ENCODE results near the gene EIF2S1.
"Not testable (repeated sequence)": the region's sequence is repeated elsewhere in the genome, so short reads cannot be mapped to it uniquely, and the experiment has no call there.

Gene EIF2S1

DNA sequence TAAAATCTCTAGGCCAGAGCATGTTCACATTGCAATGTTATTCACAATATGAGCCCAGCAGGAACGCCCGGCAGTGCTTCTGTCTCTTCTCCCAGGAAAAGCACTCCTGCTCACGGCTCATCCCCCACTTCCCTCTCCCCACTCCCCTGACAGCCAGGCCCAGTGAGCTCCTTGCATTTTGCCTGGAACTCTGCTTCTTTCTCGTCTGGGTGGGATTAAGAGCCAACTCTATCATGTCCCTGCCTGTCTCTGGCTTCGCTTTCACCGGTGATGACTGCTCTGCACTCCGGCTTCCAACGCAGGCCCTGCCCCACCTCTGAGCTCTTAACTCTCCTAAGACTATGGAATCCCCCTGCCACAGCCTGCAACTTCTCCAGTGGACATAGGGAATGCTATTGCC is 49.3 kb downstream of the EIF2S1 start:
- Histone ChIP-seq H3K9me3 (ENCODE audit: control insufficient read depth in 1 of 2, low read length in 2 of 2) (no peaks in the 10 kb centered on the region), H3K36me3 (ENCODE audit: control insufficient read depth in 1 of 2, insufficient read depth in 2 of 2, low read length in 2 of 2) (no peaks in the 10 kb centered on the region), H3K4me3 (ENCODE audit: low read depth in 1 of 2, low read length in 2 of 2) (peak overlapping the region in 1 of 2 donors; percentile 31), H3K27ac (ENCODE audit: low read depth, low read length) (no peak overlapping the region), H3K4me1 (ENCODE audit: control insufficient read depth in 1 of 2, insufficient read depth in 2 of 2, low read length in 2 of 2) (peaks cover 6 to 21% of the 10 kb centered on the region in 2 donors), H3K27me3 (ENCODE audit: control insufficient read depth in 1 of 2, insufficient read depth in 2 of 2, low read length in 2 of 2) (peaks cover 0 to 4% of the 10 kb centered on the region in 2 donors), H3K9ac (ENCODE audit: low read depth in 1 of 2, low read length in 2 of 2) (peak overlapping the region; percentile 8 to 18)

DNA sequence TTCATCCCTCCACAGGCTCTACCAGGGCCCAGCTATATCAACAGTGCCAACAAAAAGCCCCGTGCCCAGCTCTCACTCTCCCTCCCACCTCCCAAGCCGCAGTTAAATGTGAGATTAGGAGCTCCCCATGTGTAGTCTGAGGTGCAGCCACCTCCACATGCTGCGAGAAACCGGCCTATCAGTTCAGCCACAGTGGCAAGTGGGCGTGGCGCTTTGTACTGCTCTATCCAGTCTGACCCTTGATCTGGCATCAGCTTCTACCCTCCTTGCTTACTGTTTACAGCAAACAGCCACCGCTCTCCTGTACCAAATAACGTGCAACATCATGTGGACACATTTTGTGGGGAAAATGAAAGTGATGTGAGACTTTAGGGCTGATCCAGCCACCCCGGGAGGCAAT is 50.2 kb downstream of the EIF2S1 start:
- H3K9ac ChIP-seq (ENCODE audit: low read depth in 1 of 2, low read length in 2 of 2): peak overlapping the region; percentile 30 to 80
- H3K4me1 ChIP-seq (ENCODE audit: control insufficient read depth in 1 of 2, insufficient read depth in 2 of 2, low read length in 2 of 2): peaks cover 6 to 21% of the 10 kb centered on the region in 2 donors
- H3K36me3 ChIP-seq (ENCODE audit: control insufficient read depth in 1 of 2, insufficient read depth in 2 of 2, low read length in 2 of 2): no peaks in the 10 kb centered on the region
- no peaks in the 10 kb centered on the region for H3K9me3 ChIP-seq (ENCODE audit: control insufficient read depth in 1 of 2, low read length in 2 of 2)
- peak overlapping the region; percentile 58 for H3K27ac ChIP-seq (ENCODE audit: low read depth, low read length)
- peak overlapping the region; percentile 31 to 82 for H3K4me3 ChIP-seq (ENCODE audit: low read depth in 1 of 2, low read length in 2 of 2)
- H3K27me3 ChIP-seq (ENCODE audit: control insufficient read depth in 1 of 2, insufficient read depth in 2 of 2, low read length in 2 of 2): peaks cover 0 to 4% of the 10 kb centered on the region in 2 donors

DNA sequence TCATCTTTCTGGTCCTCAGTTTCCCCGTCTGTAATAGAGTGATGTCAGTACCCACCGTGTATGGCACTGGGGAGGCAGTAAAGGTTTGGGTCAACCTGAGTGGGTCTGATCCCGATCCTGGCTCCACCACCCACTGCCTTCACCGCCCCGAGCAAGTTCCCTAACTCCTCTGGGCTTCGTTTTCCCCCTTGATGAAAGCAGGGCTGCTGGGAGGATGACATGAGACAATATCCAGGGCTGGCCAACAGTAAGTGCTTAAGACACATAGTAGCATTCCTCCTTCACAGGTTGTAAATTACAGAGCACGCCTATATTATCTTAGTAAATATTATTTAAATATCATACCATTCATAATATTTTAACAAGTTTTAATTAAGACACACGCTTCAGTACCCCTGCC is 51.2 kb downstream of the EIF2S1 start:
- Histone ChIP-seq H3K27ac (ENCODE audit: low read depth, low read length) (no peak overlapping the region), H3K9me3 (ENCODE audit: control insufficient read depth in 1 of 2, low read length in 2 of 2) (no peaks in the 10 kb centered on the region), H3K36me3 (ENCODE audit: control insufficient read depth in 1 of 2, insufficient read depth in 2 of 2, low read length in 2 of 2) (no peaks in the 10 kb centered on the region), H3K4me1 (ENCODE audit: control insufficient read depth in 1 of 2, insufficient read depth in 2 of 2, low read length in 2 of 2) (peaks cover 6 to 21% of the 10 kb centered on the region in 2 donors), H3K27me3 (ENCODE audit: control insufficient read depth in 1 of 2, insufficient read depth in 2 of 2, low read length in 2 of 2) (peaks cover 0 to 4% of the 10 kb centered on the region in 2 donors), H3K9ac (ENCODE audit: low read depth in 1 of 2, low read length in 2 of 2) (peak overlapping the region; percentile 80), H3K4me3 (ENCODE audit: low read depth in 1 of 2, low read length in 2 of 2) (peak overlapping the region; percentile 67 to 82)

DNA sequence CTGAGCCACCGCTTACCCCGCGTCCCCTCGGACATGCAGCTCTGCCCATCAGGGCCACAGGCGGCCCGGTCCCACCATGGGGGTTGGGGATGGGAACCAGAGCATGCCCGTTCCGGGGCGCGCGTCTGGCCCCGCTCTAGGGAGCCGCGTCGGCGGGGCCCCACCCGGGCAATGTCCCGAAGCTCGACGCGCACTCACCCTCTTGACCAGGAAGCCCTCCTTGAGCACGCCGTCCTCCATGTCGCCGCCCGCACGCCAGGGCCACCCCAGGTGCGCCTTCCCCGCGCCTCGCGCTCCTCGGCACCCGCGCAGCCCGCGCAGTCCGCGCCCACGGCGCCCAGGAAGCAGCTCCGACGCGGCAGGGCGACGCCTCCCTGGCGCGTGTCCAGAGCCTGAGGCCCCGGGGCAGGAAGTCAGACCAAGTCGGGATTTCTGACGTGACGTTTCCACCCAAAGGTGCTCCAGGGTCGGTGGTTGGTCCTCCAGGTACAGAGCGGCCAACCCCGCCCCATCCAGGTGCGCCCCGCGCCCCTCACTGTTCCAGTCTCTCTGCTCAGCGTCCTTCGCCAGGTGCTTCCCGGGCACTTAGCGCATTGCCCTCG is 51.8 kb downstream of the EIF2S1 start, which contains the start of gene PLEK2:
Gene PLEK2 (minus strand): TSS at position 346 of the 602 bp plus-strand sequence. CDS start 106 bp downstream, at position 240.
- no peaks in the 10 kb centered on the region for H3K9me3 ChIP-seq (ENCODE audit: control insufficient read depth in 1 of 2, low read length in 2 of 2)
- H3K4me3 ChIP-seq (ENCODE audit: low read depth in 1 of 2, low read length in 2 of 2): peak within 1 kb of the TSS; percentile 67 to 82
- H3K27me3 ChIP-seq (ENCODE audit: control insufficient read depth in 1 of 2, insufficient read depth in 2 of 2, low read length in 2 of 2): peaks cover 0 to 4% of the 10 kb centered on the region in 2 donors
- H3K27ac ChIP-seq (ENCODE audit: low read depth, low read length): peak within 1 kb of the TSS; percentile 79
- peaks cover 6 to 21% of the 10 kb centered on the region in 2 donors for H3K4me1 ChIP-seq (ENCODE audit: control insufficient read depth in 1 of 2, insufficient read depth in 2 of 2, low read length in 2 of 2)
- H3K36me3 ChIP-seq (ENCODE audit: control insufficient read depth in 1 of 2, insufficient read depth in 2 of 2, low read length in 2 of 2): no peaks in the 10 kb centered on the region
- peak within 1 kb of the TSS; percentile 80 for H3K9ac ChIP-seq (ENCODE audit: low read depth in 1 of 2, low read length in 2 of 2)

DNA sequence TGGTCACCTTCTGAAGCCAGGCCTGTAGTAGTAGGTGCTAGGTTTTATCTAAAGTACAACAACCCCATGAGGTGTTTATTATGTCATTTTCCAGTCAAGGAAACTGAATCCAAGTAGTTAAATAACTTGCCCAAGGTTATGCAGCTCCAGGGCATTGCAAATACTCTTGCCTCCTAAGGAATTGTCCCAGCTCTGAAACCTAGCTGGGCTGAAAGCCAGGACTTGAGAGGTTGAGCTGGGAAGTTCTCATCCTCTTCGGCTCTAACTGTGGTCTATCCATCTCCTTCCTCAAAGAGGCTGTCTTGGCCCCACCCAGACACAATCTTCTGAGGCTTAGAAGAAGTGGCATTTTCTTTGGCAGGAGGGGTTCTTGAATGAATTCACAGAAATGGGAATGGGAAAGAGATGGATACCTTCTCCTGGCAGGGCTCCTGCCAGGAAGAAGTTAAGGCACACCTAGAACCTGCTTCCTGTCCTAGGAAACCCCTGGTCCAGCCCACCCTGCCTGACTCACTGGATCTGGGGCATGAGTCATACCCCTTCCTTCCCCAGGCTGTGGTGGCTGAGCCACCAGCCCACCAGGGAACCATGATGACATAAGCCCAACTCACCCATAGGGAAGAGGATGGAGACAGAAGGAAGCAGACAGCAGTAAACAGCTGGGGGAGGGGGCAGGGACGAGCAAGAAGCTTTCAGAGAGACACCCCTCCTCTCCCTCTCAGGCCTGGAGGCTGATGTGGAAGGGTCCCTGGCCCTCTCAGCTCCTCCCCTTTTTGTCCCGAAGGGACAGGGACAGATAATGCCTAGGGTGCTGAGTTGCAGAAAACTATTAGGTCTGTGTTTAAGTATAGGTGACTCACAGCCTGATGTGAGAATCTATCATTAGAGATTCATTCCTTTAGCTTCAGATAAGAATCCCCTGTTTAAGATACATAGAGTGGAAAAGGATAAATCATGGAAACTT is 54.0 kb downstream of the EIF2S1 start:
- no peaks in the 10 kb centered on the region for H3K9me3 ChIP-seq (ENCODE audit: control insufficient read depth in 1 of 2, low read length in 2 of 2)
- H3K4me3 ChIP-seq (ENCODE audit: low read depth in 1 of 2, low read length in 2 of 2): no peak overlapping the region
- peaks cover 0 to 4% of the 10 kb centered on the region in 2 donors for H3K27me3 ChIP-seq (ENCODE audit: control insufficient read depth in 1 of 2, insufficient read depth in 2 of 2, low read length in 2 of 2)
- no peak overlapping the region for H3K9ac ChIP-seq (ENCODE audit: low read depth in 1 of 2, low read length in 2 of 2)
- no peaks in the 10 kb centered on the region for H3K36me3 ChIP-seq (ENCODE audit: control insufficient read depth in 1 of 2, insufficient read depth in 2 of 2, low read length in 2 of 2)
- H3K27ac ChIP-seq (ENCODE audit: low read depth, low read length): no peak overlapping the region
- peaks cover 13 to 26% of the 10 kb centered on the region in 2 donors for H3K4me1 ChIP-seq (ENCODE audit: control insufficient read depth in 1 of 2, insufficient read depth in 2 of 2, low read length in 2 of 2)

DNA sequence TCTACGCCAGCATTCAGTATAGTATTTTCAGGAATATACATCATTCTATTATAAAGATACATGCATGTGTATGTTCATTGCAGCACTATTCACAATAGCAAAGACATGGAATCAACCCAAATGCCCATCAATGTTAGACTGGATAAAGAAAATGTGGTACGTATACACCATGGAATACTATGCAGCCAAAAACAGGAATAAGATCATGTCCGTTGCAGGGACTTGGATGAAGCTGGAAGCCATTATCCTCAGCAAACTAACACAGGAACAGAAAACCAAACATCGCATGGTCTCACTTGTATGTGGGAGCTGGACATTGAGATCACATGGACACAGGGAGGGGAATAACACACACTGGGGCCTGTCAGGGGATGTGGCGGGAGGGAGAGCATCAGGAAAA is 55.5 kb downstream of the EIF2S1 start:
- H3K9me3 ChIP-seq (ENCODE audit: control insufficient read depth in 1 of 2, low read length in 2 of 2); H3K9ac ChIP-seq (ENCODE audit: low read depth in 1 of 2, low read length in 2 of 2); H3K4me3 ChIP-seq (ENCODE audit: low read depth in 1 of 2, low read length in 2 of 2); H3K27me3 ChIP-seq (ENCODE audit: control insufficient read depth in 1 of 2, insufficient read depth in 2 of 2, low read length in 2 of 2); H3K36me3 ChIP-seq (ENCODE audit: control insufficient read depth in 1 of 2, insufficient read depth in 2 of 2, low read length in 2 of 2); H3K27ac ChIP-seq (ENCODE audit: low read depth, low read length): not testable (repeated sequence)
- H3K4me1 ChIP-seq (ENCODE audit: control insufficient read depth in 1 of 2, insufficient read depth in 2 of 2, low read length in 2 of 2): peaks cover 9 to 18% of the 10 kb centered on the region in 2 donors

DNA sequence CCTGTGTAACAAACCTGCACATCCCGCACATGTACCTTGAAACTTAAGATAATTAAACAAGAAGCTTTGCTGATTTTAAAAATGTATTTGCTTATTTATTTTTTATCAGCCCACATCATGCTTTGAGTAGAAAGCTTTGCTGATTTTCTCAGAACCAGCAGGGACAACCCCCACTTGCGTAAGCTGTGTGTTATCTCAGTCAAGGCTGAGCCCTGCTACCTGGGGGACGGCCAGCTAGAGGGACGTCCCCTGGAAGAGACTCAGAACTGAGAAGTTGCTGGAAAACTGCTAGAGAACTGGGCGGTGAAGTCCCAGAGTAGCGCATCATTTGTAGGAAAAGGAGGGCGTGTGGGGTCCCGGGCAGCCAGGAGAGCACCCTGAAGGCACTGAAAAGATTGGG is 56.0 kb downstream of the EIF2S1 start:
- Histone ChIP-seq H3K36me3 (ENCODE audit: control insufficient read depth in 1 of 2, insufficient read depth in 2 of 2, low read length in 2 of 2) (no peaks in the 10 kb centered on the region), H3K27ac (ENCODE audit: low read depth, low read length) (no peak overlapping the region), H3K4me3 (ENCODE audit: low read depth in 1 of 2, low read length in 2 of 2) (no peak overlapping the region), H3K27me3 (ENCODE audit: control insufficient read depth in 1 of 2, insufficient read depth in 2 of 2, low read length in 2 of 2) (peaks cover 0 to 4% of the 10 kb centered on the region in 2 donors), H3K9me3 (ENCODE audit: control insufficient read depth in 1 of 2, low read length in 2 of 2) (no peaks in the 10 kb centered on the region), H3K4me1 (ENCODE audit: control insufficient read depth in 1 of 2, insufficient read depth in 2 of 2, low read length in 2 of 2) (peaks cover 9 to 18% of the 10 kb centered on the region in 2 donors), H3K9ac (ENCODE audit: low read depth in 1 of 2, low read length in 2 of 2) (no peak overlapping the region)

DNA sequence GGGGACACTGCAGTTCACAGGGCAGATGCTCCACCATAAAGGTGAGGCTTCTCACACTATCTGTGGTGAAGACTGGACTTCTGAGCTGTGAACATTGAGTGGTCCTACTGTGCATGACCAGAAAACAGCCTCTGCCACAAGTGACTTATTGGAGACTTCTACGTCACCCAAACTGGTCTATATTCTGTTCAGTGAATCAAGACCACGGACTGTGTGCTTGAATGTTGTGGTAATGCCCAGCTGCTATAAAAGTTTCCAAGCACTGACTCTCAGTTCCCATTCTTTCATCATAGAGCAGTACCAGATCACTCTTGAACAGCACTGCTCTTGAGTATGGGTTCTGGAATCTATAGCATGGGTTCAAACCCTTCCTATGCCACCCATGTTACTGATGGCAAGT is 56.7 kb downstream of the EIF2S1 start:
- Histone ChIP-seq H3K9me3 (ENCODE audit: control insufficient read depth in 1 of 2, low read length in 2 of 2) (no peaks in the 10 kb centered on the region), H3K36me3 (ENCODE audit: control insufficient read depth in 1 of 2, insufficient read depth in 2 of 2, low read length in 2 of 2) (no peaks in the 10 kb centered on the region), H3K27ac (ENCODE audit: low read depth, low read length) (no peak overlapping the region), H3K9ac (ENCODE audit: low read depth in 1 of 2, low read length in 2 of 2) (no peak overlapping the region), H3K4me3 (ENCODE audit: low read depth in 1 of 2, low read length in 2 of 2) (no peak overlapping the region), H3K4me1 (ENCODE audit: control insufficient read depth in 1 of 2, insufficient read depth in 2 of 2, low read length in 2 of 2) (peaks cover 9 to 13% of the 10 kb centered on the region in 2 donors), H3K27me3 (ENCODE audit: control insufficient read depth in 1 of 2, insufficient read depth in 2 of 2, low read length in 2 of 2) (peaks cover 0 to 4% of the 10 kb centered on the region in 2 donors)

DNA sequence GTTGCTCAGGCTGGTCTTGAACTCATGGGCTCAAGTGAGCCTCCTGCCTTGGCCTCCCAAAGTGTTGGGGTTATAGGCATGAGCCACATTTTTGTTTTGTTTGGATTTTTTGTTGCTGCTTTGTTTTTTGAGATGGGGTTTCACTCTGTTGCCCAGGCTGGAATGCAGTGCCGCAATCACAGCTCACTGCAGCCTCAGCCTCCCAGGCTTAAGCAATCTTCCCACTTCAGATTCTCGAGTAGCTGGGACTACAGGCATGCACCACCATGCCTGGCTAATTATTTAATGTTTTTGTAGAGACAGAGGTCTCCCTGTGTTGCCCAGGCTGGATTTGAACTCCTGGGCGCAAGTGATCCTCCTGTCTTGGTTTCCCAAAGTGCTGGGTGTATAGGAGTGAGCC is 57.5 kb downstream of the EIF2S1 start:
- Histone ChIP-seq H3K36me3 (ENCODE audit: control insufficient read depth in 1 of 2, insufficient read depth in 2 of 2, low read length in 2 of 2) (no peaks in the 10 kb centered on the region), H3K27me3 (ENCODE audit: control insufficient read depth in 1 of 2, insufficient read depth in 2 of 2, low read length in 2 of 2) (no peaks in the 10 kb centered on the region), H3K27ac (ENCODE audit: low read depth, low read length) (no peak overlapping the region), H3K4me1 (ENCODE audit: control insufficient read depth in 1 of 2, insufficient read depth in 2 of 2, low read length in 2 of 2) (peaks cover 7 to 9% of the 10 kb centered on the region in 2 donors), H3K4me3 (ENCODE audit: low read depth in 1 of 2, low read length in 2 of 2) (no peak overlapping the region), H3K9me3 (ENCODE audit: control insufficient read depth in 1 of 2, low read length in 2 of 2) (no peaks in the 10 kb centered on the region), H3K9ac (ENCODE audit: low read depth in 1 of 2, low read length in 2 of 2) (no peak overlapping the region)

Measured in duodenal mucosa (tissue), 2 donors.